GM19035 (cell line): Measurements from ENCODE around the gene CDK7.
"Not testable (repeated sequence)": the region's sequence is repeated elsewhere in the genome, so short reads cannot be mapped to it uniquely, and the experiment has no call there.

ENCODE experiments used
- ATAC-seq: cut with Tn5 transposase; IDR thresholded peaks from one replicate; pipeline ENCODE4 v1.9.1; 2021; ENCODE audit not compliant: unreplicated experiment

The CDK7 gene

GRCh38 chr5:69234457-69235268 is at the start of gene CDK7:
Gene CDK7, plus strand, starts transcription at chr5:69234886. Its CDS starts 90 bp downstream, at chr5:69234976.
- peak; percentile 99 for ATAC-seq

GRCh38 chr5:69187342-69187741 is 47.3 kb upstream of the CDK7 start:
- no peak for ATAC-seq

- no peak for ATAC-seq
These were observed 45.9 kb upstream of the CDK7 start for GRCh38 chr5:69188811-69189161.

GRCh38 chr5:69189162-69190086 is 45.3 kb upstream of the CDK7 start, which contains the start of gene CENPH:
Gene CENPH, plus strand, starts transcription at chr5:69189583. Its CDS starts 52 bp downstream, at chr5:69189635.
- peak; percentile 95 for ATAC-seq

GRCh38 chr5:69202497-69202896 is 32.2 kb upstream of the CDK7 start:
- ATAC-seq = no peak

- no peak for ATAC-seq
These were observed 28.0 kb upstream of the CDK7 start for GRCh38 chr5:69206528-69207190.

GRCh38 chr5:69209602-69210001 is 25.1 kb upstream of the CDK7 start:
- no peak for ATAC-seq

GRCh38 chr5:69211200-69211599 is 23.5 kb upstream of the CDK7 start:
- no peak for ATAC-seq

- ATAC-seq = no peak
These were observed 22.7 kb upstream of the CDK7 start for GRCh38 chr5:69212022-69212421.

- ATAC-seq = no peak
These were observed 21.0 kb upstream of the CDK7 start for GRCh38 chr5:69213513-69214215.

GRCh38 chr5:69217151-69217511 is 17.6 kb upstream of the CDK7 start:
- ATAC-seq = no peak

GRCh38 chr5:69217548-69218526 is 16.8 kb upstream of the CDK7 start:
- peak; percentile 92 for ATAC-seq

- no peak for ATAC-seq
These were observed 14.7 kb upstream of the CDK7 start for GRCh38 chr5:69219939-69220338.

- ATAC-seq = not testable (repeated sequence)
These were observed 14.3 kb upstream of the CDK7 start for GRCh38 chr5:69220371-69220770.

GRCh38 chr5:69220833-69221232 is 13.9 kb upstream of the CDK7 start:
- not testable (repeated sequence) for ATAC-seq

GRCh38 chr5:69224520-69224919 is 10.2 kb upstream of the CDK7 start:
- ATAC-seq = no peak

GRCh38 chr5:69225860-69226259 is 8.8 kb upstream of the CDK7 start:
- no peak for ATAC-seq

- no peak for ATAC-seq
These were observed 4.5 kb upstream of the CDK7 start for GRCh38 chr5:69230181-69230580.

- no peak for ATAC-seq
These were observed 3.4 kb upstream of the CDK7 start for GRCh38 chr5:69231281-69231680.

- no peak for ATAC-seq
These were observed 2.8 kb upstream of the CDK7 start for GRCh38 chr5:69231851-69232250.
